ENCODE data around the gene DNAH3.

DNAH3 gene

GRCh38 chr16:20901436-20902112 is 249.1 kb downstream of the DNAH3 start:
- DNase-seq = peak; percentile 44

- DNase-seq = no peak
Measured at GRCh38 chr16:20901068-20901435, 249.6 kb downstream of the DNAH3 start.

GRCh38 chr16:20900299-20901067 is 250.2 kb downstream of the DNAH3 start, which contains the start of the genes DCUN1D3 and LYRM1:
DCUN1D3 (minus strand) TSS chr16:20900358; CDS start chr16:20862538, 37,820 bp downstream.
LYRM1 (plus strand) TSS chr16:20900771; CDS start chr16:20915556, 14,785 bp downstream.
- DNase-seq = peak; percentile 96

GRCh38 chr16:20899477-20900298 is 251.0 kb downstream of the DNAH3 start:
- peak; percentile 9 for DNase-seq

GRCh38 chr16:20899071-20899470 is 251.6 kb downstream of the DNAH3 start:
- DNase-seq = no peak

- no peak for DNase-seq
Measured at GRCh38 chr16:20897922-20898321, 252.7 kb downstream of the DNAH3 start.

GRCh38 chr16:20897253-20897897 is 253.3 kb downstream of the DNAH3 start:
- DNase-seq = no peak

GRCh38 chr16:20894388-20894787 is 256.3 kb downstream of the DNAH3 start:
- DNase-seq = no peak

GRCh38 chr16:20889625-20890275 is 260.9 kb downstream of the DNAH3 start:
- no peak for DNase-seq

GRCh38 chr16:20887207-20887606 is 263.4 kb downstream of the DNAH3 start:
- no peak for DNase-seq

GRCh38 chr16:20886320-20886719 is 264.3 kb downstream of the DNAH3 start:
- no peak for DNase-seq

GRCh38 chr16:20884240-20884556 is 266.4 kb downstream of the DNAH3 start:
- DNase-seq = no peak

GRCh38 chr16:20883554-20884239 is 266.9 kb downstream of the DNAH3 start:
- no peak for DNase-seq
